Peyer's patch (tissue), 4 donors: ENCODE results near the gene ANKH. TPM values are rescaled to one million over a fixed set of nuclear protein-coding genes. Genes with fewer than 3 reads are reported as not detected.
A peak's percentile ranks its signal among the peaks of the same experiment; 100 is the strongest.

Source experiments
- DNase-seq, 3 donors: peaks; one replicate each; pipeline ENCODE4 v3.0.0-alpha.2; 2017 to 2019
- H3K27ac ChIP-seq, 4 donors: fragments of 200-600 bp; sonication (generic); one replicate each; pipeline ENCODE4 v1.5.1; 2016 to 2019
- H3K27me3 ChIP-seq, 2 donors: fragments of 200-600 bp; sonication (generic); one replicate each; pipeline ENCODE4 v1.5.1; 2019
- H3K36me3 ChIP-seq, 3 donors: fragments of 200-600 bp; sonication (generic); one replicate each; pipeline ENCODE4 v1.5.1; 2016 to 2019
- H3K4me1 ChIP-seq, 4 donors: fragments of 200-600 bp; sonication (generic); one replicate each; pipeline ENCODE4 v1.5.1; 2016 to 2019
- H3K4me3 ChIP-seq, 4 donors: fragments of 200-600 bp; sonication (generic); 1 replicate in 3 of 4; 2 replicates in 1 of 4; pipeline ENCODE4 v1.5.1; 2016 to 2019; ENCODE audit warnings: mild to moderate bottlenecking in 1 of 4
- H3K9me3 ChIP-seq, 4 donors: fragments of 200-600 bp; sonication (generic); one replicate each; pipeline ENCODE4 v1.5.1; 2016 to 2019; ENCODE audit warnings: mild to moderate bottlenecking in 1 of 4
- POLR2A ChIP-seq, 2 donors: fragments of 450-650 bp; IDR thresholded peaks; one replicate each; pipeline ENCODE4 v1.5.1; 2017; ENCODE audit warnings: antibody characterized with exemption in 2 of 2, mild to moderate bottlenecking in 2 of 2, moderate library complexity in 2 of 2
- total RNA-seq, 4 donors: library from RNA; depleted of rRNA; stranded (reverse); fragments of >200 nt; gene quantifications; one replicate each; pipeline ENCODE4 v1.1.0, GENCODE V29; 2016
- TF ChIP-seq, protein P1 (sequence below), 6 experiments: fragments of 450-650 bp in 4 of 6; fragments of 200-600 bp in 2 of 6; sonication (generic) in 1 of 6; IDR thresholded peaks; one replicate each; pipeline ENCODE4 v1.5.1; 2017 to 2019; ENCODE audit warnings: antibody characterized with exemption in 6 of 6, mild to moderate bottlenecking in 3 of 6, moderate library complexity in 1 of 6

ANKH gene
- total RNA-seq, 4 donors from 2014 or later: 28.9 to 98.0 (median 96.1) TPM

DNA sequence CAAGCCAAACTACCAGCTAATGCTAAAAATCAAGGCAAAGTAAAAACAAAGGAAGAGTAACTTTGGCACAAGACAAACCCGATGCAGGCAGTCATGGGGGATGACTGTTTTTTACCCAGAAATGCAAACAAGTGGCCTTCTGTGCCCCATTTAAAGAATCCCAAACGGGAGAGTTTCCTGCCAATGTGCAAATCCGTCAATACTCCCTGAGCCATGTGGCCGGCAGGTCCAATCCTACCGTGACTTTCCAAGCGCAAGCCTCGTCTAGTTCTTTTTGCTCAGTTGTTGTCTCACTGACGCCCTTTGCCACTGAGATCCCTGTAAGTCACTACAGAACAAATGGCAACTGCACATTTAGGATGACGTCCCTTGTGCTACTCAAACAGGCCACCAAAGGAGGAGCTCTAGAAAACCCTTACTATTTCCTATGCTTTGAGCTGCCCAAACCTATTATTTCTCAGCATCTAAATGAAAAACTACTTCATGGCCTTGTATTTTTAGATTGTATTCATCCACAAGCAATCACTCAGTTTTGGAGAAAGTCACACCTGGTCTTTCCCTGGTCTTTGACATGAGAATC lies 163.7 kb downstream of the ANKH start:
- Histone ChIP-seq H3K4me1 (no peaks in the 10 kb centered on the region), H3K27me3 (no peaks in the 10 kb centered on the region), H3K4me3 (no peak overlapping the region), H3K27ac (peak overlapping the region in 2 of 4 donors; percentile 42 to 64), H3K36me3 (peaks cover 0 to 64% (median 0%) of the 10 kb centered on the region in 3 donors), H3K9me3 (no peaks in the 10 kb centered on the region)
- no peak for DNase-seq
- TF ChIP-seq POLR2A (IDR thresholded peaks at IDR 0.05): no peak
- TF ChIP-seq, protein P1, sequence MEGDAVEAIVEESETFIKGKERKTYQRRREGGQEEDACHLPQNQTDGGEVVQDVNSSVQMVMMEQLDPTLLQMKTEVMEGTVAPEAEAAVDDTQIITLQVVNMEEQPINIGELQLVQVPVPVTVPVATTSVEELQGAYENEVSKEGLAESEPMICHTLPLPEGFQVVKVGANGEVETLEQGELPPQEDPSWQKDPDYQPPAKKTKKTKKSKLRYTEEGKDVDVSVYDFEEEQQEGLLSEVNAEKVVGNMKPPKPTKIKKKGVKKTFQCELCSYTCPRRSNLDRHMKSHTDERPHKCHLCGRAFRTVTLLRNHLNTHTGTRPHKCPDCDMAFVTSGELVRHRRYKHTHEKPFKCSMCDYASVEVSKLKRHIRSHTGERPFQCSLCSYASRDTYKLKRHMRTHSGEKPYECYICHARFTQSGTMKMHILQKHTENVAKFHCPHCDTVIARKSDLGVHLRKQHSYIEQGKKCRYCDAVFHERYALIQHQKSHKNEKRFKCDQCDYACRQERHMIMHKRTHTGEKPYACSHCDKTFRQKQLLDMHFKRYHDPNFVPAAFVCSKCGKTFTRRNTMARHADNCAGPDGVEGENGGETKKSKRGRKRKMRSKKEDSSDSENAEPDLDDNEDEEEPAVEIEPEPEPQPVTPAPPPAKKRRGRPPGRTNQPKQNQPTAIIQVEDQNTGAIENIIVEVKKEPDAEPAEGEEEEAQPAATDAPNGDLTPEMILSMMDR (IDR thresholded peaks at IDR 0.05): no peak

DNA sequence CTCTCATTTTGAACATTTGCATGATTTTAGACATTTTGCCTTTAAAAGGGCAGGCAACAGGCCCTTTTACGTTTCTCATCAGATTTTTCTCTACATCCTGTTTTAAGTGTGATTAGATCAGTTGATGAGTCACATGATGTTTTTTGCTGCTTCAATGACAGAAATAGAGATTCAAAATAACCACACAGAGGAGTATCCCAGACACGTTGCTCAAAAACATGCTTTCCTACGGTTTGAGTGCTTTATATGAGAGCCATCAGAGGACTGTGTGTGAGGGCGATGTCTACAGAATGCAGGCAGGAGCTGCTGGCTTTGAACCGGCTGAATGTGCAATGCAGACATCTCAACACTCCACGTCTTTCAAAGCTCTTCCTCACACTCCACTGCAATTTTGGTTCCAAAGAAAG lies 165.0 kb downstream of the ANKH start:
- H3K27me3 ChIP-seq: no peaks in the 10 kb centered on the region
- H3K4me3 ChIP-seq: no peak overlapping the region
- no peaks in the 10 kb centered on the region for H3K9me3 ChIP-seq
- no peak for DNase-seq
- H3K36me3 ChIP-seq: peaks cover 0 to 51% (median 0%) of the 10 kb centered on the region in 3 donors
- H3K4me1 ChIP-seq: no peaks in the 10 kb centered on the region
- H3K27ac ChIP-seq: peak overlapping the region; percentile 11 to 64 (median 52)
- TF ChIP-seq POLR2A (IDR thresholded peaks at IDR 0.05): no peak
- TF ChIP-seq, protein P1 (IDR thresholded peaks at IDR 0.05): no peak

DNA sequence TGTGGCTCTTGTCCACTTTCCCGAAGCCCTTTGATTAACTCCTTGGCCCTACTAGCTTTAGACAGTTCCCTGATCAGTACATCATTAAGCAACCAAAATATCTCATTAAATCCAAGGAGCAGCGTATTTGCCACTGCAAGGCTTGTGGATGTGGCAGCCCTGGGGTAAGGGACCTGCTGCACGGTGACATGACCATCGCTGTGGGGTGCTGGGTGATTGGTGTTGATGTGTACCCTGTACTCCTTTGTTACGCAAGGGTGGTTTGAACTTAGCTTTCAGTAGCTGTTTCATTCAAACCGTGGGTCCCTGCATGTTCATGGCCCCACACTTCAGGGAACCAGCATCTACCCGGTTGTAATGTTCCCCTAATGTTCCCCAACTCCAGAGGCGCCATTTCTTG lies 166.0 kb downstream of the ANKH start:
- peaks cover 0 to 41% (median 0%) of the 10 kb centered on the region in 3 donors for H3K36me3 ChIP-seq
- TF ChIP-seq POLR2A (IDR thresholded peaks at IDR 0.05): no peak
- TF ChIP-seq, protein P1 (IDR thresholded peaks at IDR 0.05): no peak
- H3K4me3 ChIP-seq: no peak overlapping the region
- no peaks in the 10 kb centered on the region for H3K4me1 ChIP-seq
- H3K27ac ChIP-seq: peak overlapping the region in 2 of 4 donors; percentile 12 to 16
- no peaks in the 10 kb centered on the region for H3K27me3 ChIP-seq
- no peak for DNase-seq
- no peaks in the 10 kb centered on the region for H3K9me3 ChIP-seq

DNA sequence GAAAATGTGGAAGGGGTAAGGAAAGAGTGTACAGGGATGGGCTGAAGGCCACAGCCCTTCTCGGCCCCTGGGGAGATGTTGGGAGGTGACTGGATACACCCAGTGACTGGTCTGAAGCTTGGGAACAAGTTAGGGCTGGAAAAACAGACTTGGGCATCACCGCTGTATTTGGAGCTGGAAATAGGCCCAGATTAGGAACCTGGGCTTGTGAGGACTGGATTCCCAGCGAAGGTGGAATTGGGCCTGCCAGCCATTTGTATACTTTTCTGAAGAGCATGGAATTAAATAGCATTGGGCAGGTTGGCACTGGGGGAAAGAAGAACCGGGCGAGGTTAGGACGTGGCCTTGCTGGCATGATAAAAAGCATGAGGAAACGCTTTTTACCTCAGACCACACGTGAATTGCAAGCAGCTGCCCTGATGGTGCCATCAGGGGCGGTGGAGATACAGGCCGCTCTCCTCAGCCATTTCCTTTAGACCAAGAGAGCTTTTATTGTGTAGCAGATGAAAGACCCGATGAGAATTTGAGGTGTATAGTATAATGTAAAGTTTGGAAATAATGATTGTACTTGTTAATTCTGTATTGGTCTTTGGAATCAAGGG lies 169.2 kb downstream of the ANKH start:
- no peaks in the 10 kb centered on the region for H3K27me3 ChIP-seq
- no peaks in the 10 kb centered on the region for H3K4me1 ChIP-seq
- H3K9me3 ChIP-seq: no peaks in the 10 kb centered on the region
- H3K36me3 ChIP-seq: peaks cover 0 to 31% (median 0%) of the 10 kb centered on the region in 3 donors
- DNase-seq: no peak
- H3K4me3 ChIP-seq: no peak overlapping the region
- TF ChIP-seq, protein P1 (IDR thresholded peaks at IDR 0.05): no peak
- TF ChIP-seq POLR2A (IDR thresholded peaks at IDR 0.05): no peak
- no peak overlapping the region for H3K27ac ChIP-seq

DNA sequence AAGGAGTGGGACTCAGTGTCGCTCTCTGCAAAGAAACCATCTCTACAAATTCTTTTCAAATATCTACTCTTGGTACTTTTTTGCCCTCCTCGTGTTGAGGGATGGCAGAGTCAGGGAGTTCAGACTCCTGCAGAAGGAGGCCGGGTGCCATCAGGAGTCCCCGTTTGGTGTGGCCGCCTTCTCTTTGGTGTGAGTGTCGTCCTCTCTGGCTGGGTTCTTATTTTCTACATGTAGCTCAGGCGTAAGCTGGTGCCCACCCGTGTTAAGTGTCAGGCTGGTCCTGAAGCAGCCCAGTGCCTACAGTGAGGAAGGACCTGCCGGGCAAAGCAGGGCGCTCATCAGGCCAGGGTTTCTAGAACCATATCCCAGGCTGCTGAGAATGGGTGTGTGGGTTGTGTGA lies 170.0 kb downstream of the ANKH start:
- DNase-seq: no peak
- Histone ChIP-seq H3K9me3 (no peaks in the 10 kb centered on the region), H3K36me3 (peaks cover 0 to 34% (median 0%) of the 10 kb centered on the region in 3 donors), H3K27me3 (no peaks in the 10 kb centered on the region), H3K4me3 (no peak overlapping the region), H3K27ac (no peak overlapping the region), H3K4me1 (no peaks in the 10 kb centered on the region)
- TF ChIP-seq, protein P1 (IDR thresholded peaks at IDR 0.05): no peak
- no peak for TF ChIP-seq POLR2A (IDR thresholded peaks at IDR 0.05)
